DOHH2 (cell line): ENCODE measurements around the gene NALCN.

Experiments used
- CTCF ChIP-seq: fragments of 200-600 bp; sonication (generic); IDR thresholded peaks from one replicate; pipeline ENCODE4 v1.5.1; 2014; ENCODE audit warnings: antibody characterized with exemption, mild to moderate bottlenecking, low read depth, low read length; ENCODE audit not compliant: poor library complexity, severe bottlenecking
- EZH2phosphoT487 ChIP-seq: fragments of 200-600 bp; sonication (generic); IDR thresholded peaks from 2 replicates; pipeline ENCODE4 v1.6.1; 2017; ENCODE audit warnings: borderline replicate concordance, mild to moderate bottlenecking, antibody characterized with exemption, low read length, moderate library complexity, mixed read lengths

- no peak for TF ChIP-seq CTCF
- TF ChIP-seq EZH2phosphoT487 = no peak
Observed at GRCh38 chr13:101447852-101448251, 31.5 kb upstream of the NALCN start.
